ENCODE data around the gene CHD2.

DNA sequence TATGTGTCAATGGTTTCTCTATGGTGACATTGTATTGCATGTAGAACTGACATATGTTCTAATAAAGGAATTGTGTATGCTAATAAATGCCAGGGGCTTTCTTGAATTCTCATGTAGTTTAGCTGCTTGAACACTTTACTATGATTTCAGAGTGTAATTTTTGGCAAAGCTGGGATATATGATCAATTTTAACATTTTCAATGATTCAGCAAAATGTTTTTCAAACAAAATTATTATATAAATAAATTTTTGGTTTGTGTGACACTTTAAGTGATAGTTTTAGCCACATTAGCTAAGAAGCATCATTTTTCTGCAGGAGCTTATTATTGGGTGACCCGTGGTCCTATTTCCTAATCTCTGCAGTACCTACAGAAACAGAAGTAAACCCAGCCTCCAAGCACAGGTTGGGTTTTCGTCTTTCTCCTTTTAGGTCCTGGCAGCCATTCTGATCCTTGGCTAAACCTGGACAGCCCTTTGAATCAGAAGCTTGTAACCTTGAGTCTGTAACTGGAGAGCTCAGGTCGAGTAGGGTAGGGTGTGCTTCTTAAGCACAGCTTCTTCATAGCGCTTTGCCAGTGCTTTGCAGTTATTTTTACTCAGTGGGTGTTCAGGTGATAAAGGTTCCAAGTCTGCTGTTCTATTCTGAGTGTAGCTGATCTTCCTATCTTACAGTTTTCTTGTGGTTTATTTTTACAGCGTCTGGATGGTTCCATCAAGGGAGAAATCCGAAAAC, 74.2 kb downstream of the CHD2 start:
- no peak for TF ChIP-seq CREB5 (CRISPR knock-in tag; IDR thresholded peaks at IDR 0.05; ENCODE audit: low read depth)
- TF ChIP-seq BACH2 (CRISPR knock-in tag; IDR thresholded peaks at IDR 0.05; ENCODE audit: borderline replicate concordance), result no peak
- TF ChIP-seq OSR1 (CRISPR knock-in tag; IDR thresholded peaks at IDR 0.05), result no peak
- no peak for TF ChIP-seq ZC3H10 (CRISPR knock-in tag; IDR thresholded peaks at IDR 0.05)
- TF ChIP-seq ZNF8 (CRISPR knock-in tag; IDR thresholded peaks at IDR 0.05), result no peak
- no peak for TF ChIP-seq RARB (CRISPR knock-in tag; IDR thresholded peaks at IDR 0.05)
- no peak for TF ChIP-seq ARNTL (CRISPR knock-in tag; IDR thresholded peaks at IDR 0.05; ENCODE audit: borderline replicate concordance, low read depth)
- TF ChIP-seq, protein P1, sequence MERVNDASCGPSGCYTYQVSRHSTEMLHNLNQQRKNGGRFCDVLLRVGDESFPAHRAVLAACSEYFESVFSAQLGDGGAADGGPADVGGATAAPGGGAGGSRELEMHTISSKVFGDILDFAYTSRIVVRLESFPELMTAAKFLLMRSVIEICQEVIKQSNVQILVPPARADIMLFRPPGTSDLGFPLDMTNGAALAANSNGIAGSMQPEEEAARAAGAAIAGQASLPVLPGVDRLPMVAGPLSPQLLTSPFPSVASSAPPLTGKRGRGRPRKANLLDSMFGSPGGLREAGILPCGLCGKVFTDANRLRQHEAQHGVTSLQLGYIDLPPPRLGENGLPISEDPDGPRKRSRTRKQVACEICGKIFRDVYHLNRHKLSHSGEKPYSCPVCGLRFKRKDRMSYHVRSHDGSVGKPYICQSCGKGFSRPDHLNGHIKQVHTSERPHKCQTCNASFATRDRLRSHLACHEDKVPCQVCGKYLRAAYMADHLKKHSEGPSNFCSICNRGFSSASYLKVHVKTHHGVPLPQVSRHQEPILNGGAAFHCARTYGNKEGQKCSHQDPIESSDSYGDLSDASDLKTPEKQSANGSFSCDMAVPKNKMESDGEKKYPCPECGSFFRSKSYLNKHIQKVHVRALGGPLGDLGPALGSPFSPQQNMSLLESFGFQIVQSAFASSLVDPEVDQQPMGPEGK (CRISPR knock-in tag; IDR thresholded peaks at IDR 0.05; ENCODE audit: borderline replicate concordance), result no peak
- no peak for TF ChIP-seq CSDC2 (CRISPR knock-in tag; IDR thresholded peaks at IDR 0.05)
